ENCODE data around the gene ISCU.

- TF ChIP-seq CTCF (IDR thresholded peaks at IDR 0.05) (no peak), EP300 (IDR thresholded peaks at IDR 0.05) (no peak), POLR2AphosphoS5 (IDR thresholded peaks at IDR 0.05) (no peak)
Measured at GRCh38 chr12:108610336-108610815, 48.0 kb downstream of the ISCU start.

Measured in esophagus muscularis mucosa (tissue), 4 donors.